Suprapubic skin (tissue), 4 donors: Measurements from ENCODE around the gene SFRP5. TPM values are rescaled to one million over a fixed set of nuclear protein-coding genes. Genes with fewer than 3 reads are reported as not detected.

Experiments used
- DNase-seq, 2 donors: peaks; one replicate each; pipeline ENCODE4 v3.0.0-alpha.2; 2019; ENCODE audit warnings: low spot score in 2 of 2
- H3K27ac ChIP-seq: fragments of 200-600 bp; sonication (generic); one replicate; pipeline ENCODE4 v1.5.1; 2019
- H3K27me3 ChIP-seq: fragments of 200-600 bp; sonication (generic); one replicate; pipeline ENCODE4 v1.5.1; 2019
- H3K36me3 ChIP-seq: fragments of 200-600 bp; sonication (generic); one replicate; pipeline ENCODE4 v1.5.1; 2019
- H3K4me1 ChIP-seq: fragments of 200-600 bp; sonication (generic); one replicate; pipeline ENCODE4 v1.5.1; 2019
- H3K4me3 ChIP-seq: fragments of 200-600 bp; sonication (generic); one replicate; pipeline ENCODE4 v1.5.1; 2019; ENCODE audit warnings: mild to moderate bottlenecking
- H3K9me3 ChIP-seq: fragments of 200-600 bp; sonication (generic); one replicate; pipeline ENCODE4 v1.5.1; 2019
- CTCF ChIP-seq, 2 donors: fragments of 200-600 bp in 1 of 2; fragments of 450-650 bp in 1 of 2; sonication (generic) in 1 of 2; IDR thresholded peaks; one replicate each; pipeline ENCODE4 v1.5.1; 2016 to 2019; ENCODE audit warnings: antibody characterized with exemption in 2 of 2, mild to moderate bottlenecking in 1 of 2, moderate library complexity in 1 of 2
- EP300 ChIP-seq: sonication (generic); formaldehyde crosslinking; IDR thresholded peaks from one replicate; pipeline ENCODE4 v1.6.1; 2017; ENCODE audit warnings: antibody characterized with exemption
- POLR2A ChIP-seq, 2 donors: fragments of 450-650 bp; IDR thresholded peaks; one replicate each; pipeline ENCODE4 v1.6.1; 2017; ENCODE audit warnings: antibody characterized with exemption in 2 of 2, mild to moderate bottlenecking in 2 of 2, moderate library complexity in 2 of 2
- POLR2AphosphoS5 ChIP-seq, 3 donors: sonication (generic); formaldehyde crosslinking; IDR thresholded peaks; one replicate each; pipeline ENCODE4 v1.6.1; 2017; ENCODE audit warnings: antibody characterized with exemption in 3 of 3
- WGBS: methylation state at CpG from one replicate; pipeline ENCODE4 v1.1.5; 2018; 5-methylcytosine and 5-hydroxymethylcytosine counted together
- total RNA-seq, 4 donors: library from RNA; depleted of rRNA; stranded (reverse); fragments of >200 nt; gene quantifications; one replicate each; pipeline ENCODE4 v1.1.0, GENCODE V29; 2016

SFRP5 gene
- total RNA-seq, 4 donors from 2014 or later = 0.91 to 2.2 (median 1.0) TPM

GRCh38 chr10:97736902-97737769 is 34.7 kb downstream of the SFRP5 start, which contains the start of gene ZFYVE27:
Gene ZFYVE27 (plus strand): TSS chr10:97737128. CDS start chr10:97738478, 1,350 bp downstream.
- DNase-seq = peak; percentile 97 to 98
- peak within 1 kb of the TSS; percentile 92 for H3K27ac ChIP-seq
- peak; percentile 60 to 88 (median 76) for TF ChIP-seq POLR2AphosphoS5 (IDR thresholded peaks at IDR 0.05)
- peak; percentile 29 to 91 for TF ChIP-seq POLR2A (IDR thresholded peaks at IDR 0.05)
- TF ChIP-seq CTCF (IDR thresholded peaks at IDR 0.05) = no peak
- TF ChIP-seq EP300 = no peak

DNA sequence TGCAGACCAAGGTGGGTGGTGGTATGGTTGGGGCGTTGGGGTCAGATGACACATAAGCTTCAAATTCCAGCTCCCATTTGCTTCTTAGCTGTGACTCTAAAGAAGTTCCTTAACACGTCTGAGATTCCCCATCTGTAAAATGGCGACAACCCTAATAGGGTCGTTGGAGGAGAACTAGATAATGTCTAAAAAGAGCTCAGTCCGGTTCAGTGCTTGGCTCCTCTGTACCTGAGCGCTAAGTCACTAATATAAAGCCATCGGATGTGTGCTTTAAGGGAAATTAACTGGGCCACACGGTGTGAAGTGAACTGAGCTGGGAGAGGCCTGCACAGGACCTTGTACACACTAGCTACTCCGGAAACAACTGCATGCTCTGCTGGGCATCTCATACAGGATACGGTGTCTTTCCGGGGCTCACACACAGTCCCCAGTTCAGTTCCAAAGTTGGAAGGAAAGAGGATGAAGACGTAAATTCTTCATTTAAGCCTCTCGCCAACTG is 35.3 kb downstream of the SFRP5 start:
- Histone ChIP-seq H3K27me3 (no peaks in the 10 kb centered on the region), H3K4me3 (peak overlapping the region; percentile 86), H3K9me3 (no peaks in the 10 kb centered on the region), H3K4me1 (peaks cover 21% of the 10 kb centered on the region), H3K27ac (peak overlapping the region; percentile 92), H3K36me3 (peaks cover 17% of the 10 kb centered on the region)
- TF ChIP-seq EP300 (peak; percentile 39), POLR2A (IDR thresholded peaks at IDR 0.05) (no peak)
- 64% methylated on average over 13 of the region's 13 CpGs for WGBS
- DNase-seq = no peak

More at GRCh38 chr10:97736902-97737769, 34.7 kb downstream of the SFRP5 start, which contains the start of gene ZFYVE27:
- Histone ChIP-seq H3K4me3 (peak within 1 kb of the TSS; percentile 86), H3K9me3 (no peaks in the 10 kb centered on the region), H3K4me1 (peaks cover 19% of the 10 kb centered on the region), H3K27me3 (no peaks in the 10 kb centered on the region), H3K36me3 (peaks cover 21% of the 10 kb centered on the region)
- WGBS = 0% methylated on average over 17 of the region's 72 CpGs

GRCh38 chr10:97734021-97734420 is 37.8 kb downstream of the SFRP5 start:
- TF ChIP-seq EP300 (no peak), POLR2A (IDR thresholded peaks at IDR 0.05) (no peak), CTCF (IDR thresholded peaks at IDR 0.05) (no peak), POLR2AphosphoS5 (IDR thresholded peaks at IDR 0.05) (no peak)
- 78% methylated on average over 6 of the region's 6 CpGs for WGBS
- Histone ChIP-seq H3K9me3 (no peaks in the 10 kb centered on the region), H3K27me3 (no peaks in the 10 kb centered on the region), H3K4me1 (peaks cover 23% of the 10 kb centered on the region), H3K36me3 (no peaks in the 10 kb centered on the region), H3K4me3 (no peak overlapping the region), H3K27ac (no peak overlapping the region)
- no peak for DNase-seq

DNA sequence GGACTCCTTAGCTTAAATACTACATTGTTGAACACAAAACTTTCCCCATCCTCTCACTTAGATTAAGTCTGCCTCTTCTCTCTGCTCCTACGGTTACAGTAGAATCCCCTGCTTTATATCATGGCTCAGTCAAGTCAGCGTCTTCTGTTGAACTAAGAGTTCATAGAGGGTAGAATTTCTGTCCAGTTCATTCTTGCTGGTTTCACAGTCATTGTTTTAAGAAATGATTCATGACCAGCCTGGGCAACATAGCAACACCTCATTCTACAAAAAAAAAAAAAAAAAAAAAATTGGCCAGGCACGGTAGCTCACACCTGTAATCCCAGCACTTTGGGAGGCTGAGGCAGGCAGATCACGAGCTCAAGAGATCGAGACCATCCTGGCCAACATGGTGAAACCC is 38.5 kb downstream of the SFRP5 start:
- Histone ChIP-seq H3K4me1 (peaks cover 17% of the 10 kb centered on the region), H3K27me3 (no peaks in the 10 kb centered on the region), H3K36me3 (no peaks in the 10 kb centered on the region), H3K27ac (no peak overlapping the region), H3K9me3 (no peaks in the 10 kb centered on the region), H3K4me3 (no peak overlapping the region)
- TF ChIP-seq POLR2A (IDR thresholded peaks at IDR 0.05) = no peak
- no peak for TF ChIP-seq POLR2AphosphoS5 (IDR thresholded peaks at IDR 0.05)
- no peak for TF ChIP-seq CTCF (IDR thresholded peaks at IDR 0.05)
- TF ChIP-seq EP300 = no peak
- DNase-seq = no peak
- WGBS = 89% methylated on average over 5 of the region's 5 CpGs

DNA sequence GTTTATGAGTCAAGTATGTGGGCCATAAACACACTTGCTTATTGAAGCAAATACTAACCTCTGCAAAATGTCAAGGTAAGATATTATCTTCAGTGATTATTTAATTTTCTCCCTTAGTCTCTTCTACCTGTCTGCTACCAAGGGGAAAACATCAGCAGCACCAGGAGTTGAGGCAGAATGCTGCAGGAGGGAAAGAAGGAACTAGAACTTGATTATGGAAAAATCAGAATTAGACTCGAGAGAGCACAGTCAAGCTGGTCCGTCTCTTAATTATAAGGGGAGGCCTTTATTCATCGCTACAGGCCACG is 39.8 kb downstream of the SFRP5 start:
- no peaks in the 10 kb centered on the region for H3K36me3 ChIP-seq
- DNase-seq = no peak
- WGBS = 84% methylated on average over 4 of the region's 4 CpGs
- H3K27ac ChIP-seq = no peak overlapping the region
- H3K27me3 ChIP-seq = no peaks in the 10 kb centered on the region
- TF ChIP-seq POLR2AphosphoS5 (IDR thresholded peaks at IDR 0.05) (no peak), CTCF (IDR thresholded peaks at IDR 0.05) (no peak), POLR2A (IDR thresholded peaks at IDR 0.05) (no peak), EP300 (no peak)
- H3K9me3 ChIP-seq = no peaks in the 10 kb centered on the region
- no peak overlapping the region for H3K4me3 ChIP-seq
- H3K4me1 ChIP-seq = peaks cover 10% of the 10 kb centered on the region
